Amygdala (tissue), 56 donors: ENCODE data around the gene VWC2.
"Not testable (repeated sequence)": the region's sequence is repeated elsewhere in the genome, so short reads cannot be mapped to it uniquely, and the experiment has no call there.

Experiments
- DNase-seq, 56 donors: peaks; one replicate each; lab custom pipeline; 2025; lab: John Stamatoyannopoulos, UW

VWC2 gene

DNA sequence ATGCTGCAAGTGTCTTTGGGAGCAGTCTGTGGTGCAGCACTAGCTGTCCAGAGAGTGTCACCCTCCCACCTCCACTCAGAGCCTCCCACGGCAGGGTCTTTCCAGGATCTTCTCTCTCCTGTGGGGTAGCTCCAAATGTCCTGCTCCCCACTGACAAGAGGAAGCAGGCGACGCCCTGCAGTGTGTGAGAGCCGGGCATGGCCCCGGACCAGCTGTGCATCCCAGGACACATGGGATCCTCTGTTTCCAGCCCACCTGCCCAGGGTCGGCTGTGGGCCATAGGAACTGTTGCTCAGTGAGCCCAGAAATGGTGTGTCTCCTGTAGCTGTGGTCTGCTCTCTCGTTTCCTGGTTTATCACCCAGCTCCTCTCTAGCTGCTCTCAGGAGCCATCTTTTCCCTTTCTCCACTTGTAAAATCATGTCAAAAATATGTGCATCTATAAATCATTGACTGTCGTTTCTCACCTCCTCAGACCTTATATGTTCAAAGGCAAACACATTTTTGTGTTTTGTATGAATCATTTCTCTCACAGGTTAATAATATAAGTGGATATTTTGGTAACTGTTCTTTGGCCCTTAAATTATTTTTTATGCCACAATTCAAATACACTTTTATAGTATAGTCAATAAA lies 74.9 kb downstream of the VWC2 start:
- DNase-seq, result no peak

DNA sequence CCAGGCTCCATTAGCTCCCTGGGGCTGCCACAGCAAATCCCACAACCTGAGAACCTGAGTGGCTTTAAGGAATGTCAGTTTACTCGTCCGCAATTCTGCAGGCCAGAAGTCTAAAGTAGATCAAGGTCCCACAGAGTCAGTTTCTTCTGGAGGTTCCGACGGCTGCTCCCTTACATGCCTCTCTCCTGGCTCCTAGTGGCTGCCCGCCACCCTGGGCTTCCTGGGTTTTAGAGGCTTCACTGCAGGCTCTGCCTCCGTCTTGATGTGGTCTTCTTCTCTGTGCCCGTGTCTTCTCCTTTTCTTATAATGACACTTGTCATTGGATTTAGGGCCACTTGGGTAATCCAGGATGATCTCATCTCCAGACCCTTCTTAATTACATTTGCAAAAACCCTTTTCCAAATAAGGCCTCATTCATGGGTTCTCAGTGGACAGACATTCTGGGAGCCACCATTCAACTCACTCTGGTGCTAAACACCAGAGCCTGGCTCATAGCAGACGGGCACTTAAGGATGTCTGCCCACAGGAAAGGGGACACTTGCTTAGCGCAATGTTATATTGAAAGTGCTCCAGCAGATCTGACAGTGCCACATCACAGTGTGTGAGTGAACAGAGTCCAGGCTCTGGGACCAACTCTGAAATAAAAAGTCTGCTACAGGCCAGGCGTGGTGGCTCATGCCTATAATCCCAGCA lies 77.6 kb downstream of the VWC2 start:
- no peak for DNase-seq

DNA sequence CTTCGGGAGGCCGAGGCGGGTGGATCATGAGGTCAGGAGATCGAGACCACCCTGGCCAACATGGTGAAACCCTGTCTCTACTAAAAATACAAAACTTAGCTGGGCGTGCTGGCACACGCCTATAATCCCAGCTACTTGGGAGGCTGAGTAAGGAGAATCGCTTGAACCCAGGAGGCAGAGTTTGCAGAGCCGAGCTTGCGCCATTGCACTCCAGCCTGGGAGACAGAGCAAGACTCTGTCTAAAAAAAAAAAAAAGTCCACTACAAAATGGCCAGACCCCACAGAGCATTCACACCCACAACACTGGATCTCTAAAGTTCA lies 78.1 kb downstream of the VWC2 start:
- not testable (repeated sequence) for DNase-seq

DNA sequence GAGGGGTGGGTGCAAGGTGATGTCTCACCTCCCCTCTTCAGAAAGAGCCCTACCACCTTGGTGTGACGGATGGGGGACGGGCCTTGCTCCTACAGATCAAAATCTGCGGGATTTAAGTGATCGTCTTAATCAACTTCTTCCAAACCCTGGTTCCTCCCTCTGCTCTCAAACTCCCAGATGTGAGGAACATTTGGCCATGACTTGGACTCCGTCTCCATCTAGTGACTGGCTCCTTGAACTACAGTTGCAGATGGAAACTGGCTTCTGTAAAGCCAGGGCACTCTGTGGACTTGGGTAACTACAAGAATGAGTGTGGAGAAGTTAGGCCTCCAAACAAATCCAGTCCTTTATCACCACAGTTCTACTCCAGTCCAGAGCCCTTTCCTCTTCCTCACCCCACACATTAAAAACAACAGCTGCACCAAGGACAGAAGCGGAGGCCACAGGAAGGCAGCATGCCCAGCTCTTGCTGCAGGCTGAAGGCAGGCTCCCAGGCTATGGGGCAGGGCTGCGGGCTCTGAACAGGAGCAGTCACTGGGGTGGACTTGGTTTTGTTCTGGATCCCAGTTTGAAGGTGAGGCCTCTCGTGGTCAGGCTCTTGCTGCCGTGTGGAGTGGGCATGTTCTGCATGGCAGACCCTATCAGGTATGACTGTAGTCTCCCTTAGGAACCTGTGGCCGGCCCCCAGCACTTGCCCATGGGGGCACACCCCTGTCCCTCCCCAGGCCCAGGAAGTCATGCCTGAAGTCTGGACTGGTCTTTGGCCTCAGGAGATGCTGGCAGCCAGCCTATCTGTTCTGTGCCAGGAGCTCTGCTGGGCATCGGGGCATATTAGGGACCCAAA lies 79.4 kb downstream of the VWC2 start:
- DNase-seq, result peak in 22 of 56 donors; percentile 5 to 53 (median 29)

DNA sequence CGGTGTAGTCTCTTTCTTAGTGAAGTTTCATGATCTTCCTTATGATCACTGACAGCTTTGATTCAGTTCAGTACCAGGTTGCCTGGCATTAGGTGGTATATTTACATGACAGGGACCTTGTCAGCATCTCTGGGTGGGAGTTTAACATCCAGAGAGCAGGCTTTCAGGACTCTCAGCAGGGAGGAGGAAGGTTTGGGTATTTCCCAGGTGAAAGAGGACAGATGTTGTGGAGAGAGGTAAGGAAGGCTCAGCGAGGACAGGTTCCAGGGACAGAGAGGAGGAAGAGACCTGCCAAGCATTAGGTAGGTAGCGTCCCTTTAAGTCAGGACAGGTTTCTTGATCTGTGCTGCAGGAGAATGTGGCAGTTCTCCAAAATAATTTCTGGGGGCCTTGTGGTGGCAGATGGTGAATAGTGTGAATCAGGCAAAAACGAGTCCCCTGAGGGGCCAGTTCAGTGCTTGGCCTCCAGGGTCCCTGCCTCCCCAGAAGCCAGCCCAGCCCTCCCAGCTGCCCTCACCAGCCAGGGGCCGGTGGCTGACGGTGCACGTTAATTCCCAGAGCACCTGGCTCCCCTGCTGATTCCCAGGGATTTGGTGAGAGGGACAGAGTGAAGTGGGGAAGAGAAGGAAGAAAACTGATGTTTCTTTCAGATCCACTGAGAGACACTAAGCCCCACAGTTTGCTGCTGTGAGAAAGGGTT lies 82.0 kb downstream of the VWC2 start:
- DNase-seq, result no peak

DNA sequence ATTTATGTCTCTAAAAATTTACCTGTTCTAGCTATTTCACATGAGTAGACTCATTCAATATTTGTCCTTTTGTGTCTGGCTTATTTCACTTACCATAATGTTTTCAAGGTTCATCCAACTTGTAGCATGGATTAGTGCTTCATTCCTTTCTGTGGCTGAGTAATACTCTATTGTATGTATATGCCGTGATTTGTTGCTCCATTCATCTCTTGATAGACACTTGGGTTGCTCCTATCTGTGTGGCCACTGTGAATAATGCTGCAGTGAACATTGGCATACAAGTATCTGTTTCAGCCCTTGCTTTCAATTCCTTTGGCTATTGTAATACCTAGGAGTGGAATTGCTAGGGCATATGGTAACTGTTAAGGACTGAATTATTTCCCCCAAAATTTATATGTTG lies 86.9 kb downstream of the VWC2 start:
- no peak for DNase-seq

DNA sequence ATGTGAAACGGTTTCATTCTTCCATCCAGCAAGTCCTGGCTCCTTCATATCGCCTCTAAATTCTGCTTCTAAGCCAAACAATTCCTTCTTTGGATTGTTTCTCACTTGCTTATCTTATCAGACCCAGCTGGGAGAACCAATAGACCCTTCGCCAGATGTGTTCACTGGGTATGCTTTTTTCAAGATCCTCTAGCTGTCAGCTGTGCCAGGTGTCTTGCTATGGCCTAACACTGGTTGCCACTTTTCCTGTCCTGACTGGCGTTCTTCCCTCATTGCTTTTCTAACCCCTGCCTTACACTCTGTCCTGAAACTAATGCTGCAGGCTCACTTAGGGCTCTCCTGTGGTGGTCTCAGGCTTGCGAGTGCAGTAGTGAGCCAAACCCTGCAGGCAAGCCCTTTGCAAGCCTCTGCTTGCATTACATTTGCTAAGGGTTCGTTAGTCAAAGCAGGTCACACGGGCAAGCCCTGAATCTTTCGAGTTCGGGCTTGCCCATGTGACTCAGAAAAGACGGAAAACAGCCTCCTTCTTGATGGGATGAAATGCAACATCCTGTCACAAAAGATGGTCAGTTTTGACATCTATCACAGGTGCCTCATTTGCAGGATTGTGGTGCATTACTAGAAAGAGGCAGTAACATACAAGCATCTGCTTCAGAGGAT lies 92.8 kb downstream of the VWC2 start:
- DNase-seq, result no peak

DNA sequence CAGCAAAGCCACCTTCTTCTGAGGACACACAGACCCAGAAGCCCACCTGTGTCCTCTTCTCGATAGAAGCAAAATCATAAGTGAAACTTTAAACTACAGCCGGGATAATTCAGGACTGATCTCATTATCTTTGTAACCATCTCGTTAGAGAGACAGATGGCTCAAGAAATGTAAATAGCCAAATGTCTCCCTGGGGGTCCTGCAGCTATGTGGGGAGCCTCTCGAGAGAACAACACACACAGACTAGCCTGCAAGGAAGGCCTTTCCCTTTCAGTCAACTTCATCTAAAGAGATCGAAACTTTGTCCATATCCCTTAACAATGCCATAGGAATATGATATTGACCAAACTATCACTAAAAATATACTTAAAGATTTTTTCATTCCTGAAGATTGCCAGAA lies 93.5 kb downstream of the VWC2 start:
- no peak for DNase-seq

DNA sequence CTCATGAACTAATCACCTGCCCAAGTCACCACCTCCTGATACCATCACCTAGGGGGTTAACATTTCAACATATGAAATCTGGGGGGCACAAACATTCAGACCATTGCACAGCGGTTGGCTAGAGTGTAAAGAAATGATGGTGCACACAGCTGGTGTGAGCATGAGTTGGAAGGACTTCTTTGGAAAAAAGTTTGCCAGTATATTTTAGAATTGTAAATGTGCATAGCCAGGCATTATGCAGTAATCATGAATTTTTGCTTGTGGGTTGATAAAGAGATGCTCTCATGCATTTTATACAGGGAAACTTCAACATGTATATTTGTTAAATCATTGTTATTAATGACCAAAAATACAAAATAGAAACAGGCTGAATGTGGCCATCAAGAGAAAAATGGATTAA lies 100.0 kb downstream of the VWC2 start:
- no peak for DNase-seq

DNA sequence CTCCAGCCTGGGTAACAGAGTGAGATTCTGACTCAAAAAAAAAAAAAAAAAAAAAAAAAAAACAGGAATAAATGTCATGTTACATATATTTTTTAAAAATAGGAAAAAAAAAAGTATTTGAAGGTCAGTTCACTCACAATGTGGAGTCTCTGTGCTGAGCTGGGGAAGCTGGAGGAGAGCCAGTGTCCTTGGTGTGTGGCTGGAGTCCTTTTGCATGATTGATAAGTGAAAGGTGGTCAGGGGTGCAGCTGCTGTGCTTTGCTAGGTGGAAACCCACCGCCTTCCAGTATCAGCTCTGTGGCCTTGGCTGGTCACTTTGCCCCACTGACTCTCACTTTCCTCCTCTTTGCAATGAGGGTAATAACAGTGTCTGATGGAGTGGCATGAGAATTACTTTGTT lies 101.9 kb downstream of the VWC2 start:
- DNase-seq, result no peak

DNA sequence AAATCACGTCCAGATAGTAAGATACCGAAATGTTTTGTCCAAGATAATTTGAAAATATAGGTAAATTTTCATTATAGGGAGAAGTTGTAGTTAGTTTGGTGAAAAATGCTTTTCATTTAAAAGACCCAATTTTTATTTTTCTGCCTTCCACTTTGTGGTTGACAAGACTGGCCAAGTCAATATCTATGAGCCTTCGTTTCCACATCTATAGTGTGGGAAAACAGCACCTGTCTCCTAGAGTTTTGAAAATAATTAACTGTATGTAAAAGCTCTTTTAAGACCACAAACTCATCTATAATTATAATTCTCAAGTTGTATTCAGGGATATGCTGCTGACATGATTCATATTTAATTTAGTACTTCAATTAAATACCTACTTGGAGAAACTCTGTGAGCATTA lies 102.8 kb downstream of the VWC2 start:
- DNase-seq, result no peak

DNA sequence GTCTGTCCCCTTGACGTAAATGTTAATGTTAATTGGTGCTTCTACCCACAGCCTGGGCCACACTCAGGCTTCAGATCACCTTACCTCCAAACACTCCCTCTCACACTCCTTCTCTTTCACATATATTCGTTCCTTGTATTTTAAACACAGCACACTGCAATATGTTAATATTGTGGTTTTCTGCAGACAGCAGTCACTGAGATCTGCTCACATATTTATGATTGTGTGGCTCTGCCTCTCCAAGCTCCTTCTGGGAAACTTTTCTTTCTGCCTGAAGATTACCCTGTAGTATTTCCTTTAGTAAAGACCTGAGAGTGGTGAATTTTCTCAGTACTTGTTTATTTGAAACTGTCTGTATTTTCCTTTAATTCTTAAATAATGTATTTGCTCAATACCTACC lies 104.7 kb downstream of the VWC2 start:
- DNase-seq, result no peak

DNA sequence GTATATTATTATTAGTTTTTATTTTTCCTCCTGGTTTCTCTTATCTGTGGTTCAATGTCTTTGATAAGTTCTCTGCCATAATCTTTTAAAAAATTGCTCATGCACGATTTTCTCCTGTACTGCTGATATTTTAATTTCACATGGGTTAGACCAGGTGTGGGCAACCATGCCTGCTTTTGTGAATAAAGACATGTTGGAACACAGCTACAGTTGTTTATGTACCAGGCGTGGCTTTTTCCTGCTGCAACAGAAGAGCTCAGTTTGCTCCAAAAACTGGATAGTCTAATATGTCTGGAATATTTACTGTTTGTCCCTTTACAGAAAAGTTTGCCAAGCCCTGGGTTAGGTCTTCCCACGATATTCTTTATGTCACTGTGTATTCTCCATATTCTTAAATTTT lies 105.2 kb downstream of the VWC2 start:
- DNase-seq, result no peak

DNA sequence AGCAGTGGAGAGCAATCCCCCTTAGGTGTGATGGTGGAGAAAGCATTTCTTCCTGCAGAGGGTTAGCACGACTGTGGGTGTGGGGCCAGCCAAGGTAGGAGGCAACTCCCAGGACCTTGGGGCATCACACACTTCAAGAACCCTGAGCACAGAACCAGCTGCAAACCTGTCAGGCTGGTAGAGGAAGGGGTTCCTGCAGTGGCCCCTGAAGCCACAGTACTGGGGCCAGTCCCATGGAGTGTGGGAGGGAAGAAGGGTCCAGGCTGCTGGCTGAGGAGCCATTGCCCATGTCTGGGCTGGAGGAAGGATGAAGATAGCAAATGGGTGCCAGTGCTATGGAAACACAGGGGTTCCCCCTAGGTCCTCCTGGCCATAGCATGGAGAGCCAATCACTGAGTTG lies 110.5 kb downstream of the VWC2 start:
- no peak for DNase-seq

DNA sequence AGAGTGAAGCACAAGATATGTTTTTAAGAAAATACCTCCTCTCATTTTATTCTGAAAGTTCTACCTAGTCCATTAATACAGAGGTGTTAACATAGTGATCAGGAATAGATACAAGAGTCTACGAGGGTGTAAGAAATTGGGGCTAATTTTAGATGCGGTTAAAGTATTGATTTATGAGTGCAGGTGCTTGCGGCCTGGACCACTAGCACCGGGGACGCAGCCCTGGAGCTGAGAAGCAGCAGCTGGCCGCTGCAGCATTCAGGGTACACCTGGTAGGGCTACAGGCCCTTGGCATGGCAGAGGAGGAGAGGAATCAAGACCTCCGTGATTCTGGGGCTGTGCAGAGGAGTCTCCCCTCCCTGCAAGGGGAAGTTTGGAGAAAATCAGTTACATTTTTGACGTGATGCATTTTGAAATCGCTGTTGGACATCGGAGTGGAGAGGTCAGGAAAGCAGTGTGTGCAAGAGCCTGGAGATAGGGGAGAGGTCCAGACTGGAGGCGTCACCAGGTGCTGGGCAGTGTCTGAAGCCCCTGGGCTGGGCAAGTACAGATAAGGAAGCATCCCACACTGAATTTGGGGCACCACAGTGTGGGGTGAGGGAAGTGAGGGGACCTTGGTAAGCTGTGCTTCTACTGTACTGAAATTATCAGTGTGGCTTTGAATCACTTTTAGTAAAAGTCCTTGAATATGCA lies 112.3 kb downstream of the VWC2 start:
- DNase-seq, result no peak

DNA sequence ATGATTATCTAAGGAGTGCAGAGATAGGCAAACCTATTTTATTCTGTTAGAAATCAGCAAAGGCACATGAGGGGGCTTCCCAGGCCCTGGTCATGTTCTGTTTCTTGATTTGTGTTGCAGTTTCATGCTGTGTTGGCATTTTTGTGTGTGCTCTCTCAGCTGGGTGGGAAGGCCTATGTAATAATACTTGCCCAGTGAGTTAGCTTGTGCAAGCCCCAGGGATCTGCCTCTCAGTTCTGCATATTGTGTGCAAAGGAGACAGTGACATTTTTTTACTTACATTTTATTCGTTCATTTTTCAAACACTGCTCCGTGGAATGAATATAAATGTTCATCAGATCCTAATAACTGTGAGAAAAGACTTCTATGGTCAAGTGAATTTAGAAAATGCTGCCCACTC lies 119.0 kb downstream of the VWC2 start:
- no peak for DNase-seq

DNA sequence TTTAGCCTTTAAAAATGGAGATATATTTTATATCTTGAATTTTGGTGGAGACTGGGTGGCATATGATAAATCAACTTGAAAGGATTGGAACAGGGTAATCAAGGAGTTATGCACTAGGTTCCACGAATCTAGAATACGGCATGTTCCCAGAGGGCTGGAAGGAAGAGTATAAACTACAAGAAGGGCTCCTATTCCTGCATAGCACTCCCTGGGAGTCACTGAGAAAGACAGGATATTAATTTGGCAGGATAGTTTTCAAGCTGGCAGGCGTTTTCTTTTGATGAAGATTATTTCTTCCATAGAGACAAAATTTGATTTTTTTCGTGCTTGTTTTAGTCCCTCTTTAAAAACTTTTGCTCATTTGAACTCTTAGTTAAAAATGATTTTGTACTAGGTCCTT lies 119.7 kb downstream of the VWC2 start:
- DNase-seq, result no peak

DNA sequence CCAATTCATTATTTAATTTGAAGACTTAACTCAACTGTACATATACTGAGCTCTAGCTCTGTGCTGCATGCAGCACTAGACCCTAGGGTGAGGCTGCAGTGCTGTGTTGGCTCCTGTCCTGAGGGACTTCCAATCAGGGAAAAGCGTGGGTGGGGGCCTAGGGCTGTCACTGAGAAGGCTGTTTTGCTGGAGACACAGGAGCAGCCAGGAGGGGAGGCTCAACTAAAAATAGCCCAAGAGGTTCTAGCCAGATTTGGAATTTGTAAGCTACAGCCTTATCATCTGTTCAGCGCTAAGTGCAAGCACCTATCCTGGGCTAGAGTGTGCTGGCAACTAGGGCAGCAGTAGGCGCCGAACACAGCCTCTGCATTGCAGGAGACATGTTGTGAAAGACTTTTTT lies 121.1 kb downstream of the VWC2 start:
- peak in 2 of 56 donors; percentile 18 to 42 for DNase-seq

DNA sequence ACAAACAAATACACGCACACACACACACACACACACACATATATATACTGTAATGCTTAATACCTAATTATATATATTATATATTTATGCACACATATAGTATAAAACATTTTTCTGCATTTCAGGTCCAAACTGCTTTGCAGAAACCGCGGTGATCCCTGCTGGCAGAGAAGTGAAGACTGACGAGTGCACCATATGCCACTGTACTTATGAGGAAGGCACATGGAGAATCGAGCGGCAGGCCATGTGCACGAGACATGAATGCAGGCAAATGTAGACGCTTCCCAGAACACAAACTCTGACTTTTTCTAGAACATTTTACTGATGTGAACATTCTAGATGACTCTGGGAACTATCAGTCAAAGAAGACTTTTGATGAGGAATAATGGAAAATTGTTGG lies 138.5 kb downstream of the VWC2 start:
- DNase-seq, result peak in 5 of 56 donors; percentile 3 to 21 (median 9)

DNA sequence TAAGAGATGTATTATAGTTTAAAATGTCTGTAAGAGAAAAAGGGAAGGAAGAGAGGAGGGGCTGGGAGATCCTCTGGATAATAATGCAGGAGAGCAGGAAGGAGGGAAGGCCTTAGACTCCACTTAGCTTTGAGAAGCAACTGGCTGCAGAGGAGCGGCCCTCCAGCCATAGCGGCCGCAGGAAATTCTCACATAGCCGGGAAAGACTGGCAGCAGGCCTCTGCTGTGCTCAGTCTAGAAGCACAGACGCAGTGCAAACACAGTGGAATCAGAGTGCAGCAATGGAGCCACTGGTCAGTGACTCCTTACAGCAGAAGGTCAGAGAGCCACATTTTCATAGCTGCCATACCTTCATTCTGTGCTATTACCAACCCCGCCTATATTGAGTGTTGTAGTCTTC lies 153.3 kb downstream of the VWC2 start:
- no peak for DNase-seq
